A673 (cell line): Measurements from ENCODE around the gene IMPACT. TPM values are rescaled to one million over a fixed set of nuclear protein-coding genes. Genes with fewer than 3 reads are reported as not detected.

Source experiments
- BruUV-seq: library from RNA; stranded (reverse); fragments of 400-500 nt; replicated peaks from 2 replicates; lab custom pipeline; 2021; lab: Mats Ljungman, UMichigan
- CTCF ChIA-PET: fragments of 300-600 bp; sonication (Branson Sonifier 250); formaldehyde crosslinking; loops from one replicate; lab custom pipeline; 2022; ENCODE audit warnings: antibody characterized with exemption; lab: Charles Lee
- POLR2A ChIA-PET: fragments of 300-600 bp; sonication (Branson Sonifier 250); formaldehyde crosslinking; loops from one replicate; lab custom pipeline; 2022; ENCODE audit warnings: antibody characterized with exemption; ENCODE audit not compliant: low non-redundant PET; lab: Charles Lee
- DNase-seq: peaks from one replicate; pipeline ENCODE4 v3.0.0-alpha.2; 2015; ENCODE audit warnings: low spot score
- H3K27ac ChIP-seq: fragments of 200-600 bp; sonication (generic); 2 replicates; pipeline ENCODE4 v1.5.1; 2016; ENCODE audit warnings: mixed run types, low read depth, mild to moderate bottlenecking, mixed read lengths, antibody characterized with exemption, low read length; ENCODE audit not compliant: poor library complexity, severe bottlenecking
- H3K27me3 ChIP-seq: fragments of 200-600 bp; sonication (generic); replicated peaks from 2 replicates; pipeline ENCODE4 v1.6.1; 2017; ENCODE audit warnings: mixed run types, low read depth, mild to moderate bottlenecking, mixed read lengths, antibody characterized with exemption, low read length; ENCODE audit not compliant: insufficient read depth, poor library complexity
- H3K36me3 ChIP-seq: fragments of 200-600 bp; sonication (generic); 2 replicates; pipeline ENCODE4 v1.6.1; 2016; ENCODE audit warnings: mixed run types, mild to moderate bottlenecking, mixed read lengths, antibody characterized with exemption, low read length; ENCODE audit not compliant: insufficient read depth, poor library complexity, severe bottlenecking
- H3K4me1 ChIP-seq: fragments of 200-600 bp; sonication (generic); 2 replicates; pipeline ENCODE4 v1.6.1; 2017; ENCODE audit warnings: mixed run types, mild to moderate bottlenecking, mixed read lengths, antibody characterized with exemption, low read length; ENCODE audit not compliant: insufficient read depth, poor library complexity, severe bottlenecking
- H3K4me3 ChIP-seq: fragments of 200-600 bp; sonication (generic); 2 replicates; pipeline ENCODE4 v1.5.1; 2016; ENCODE audit warnings: low read depth, mixed run types, mild to moderate bottlenecking, mixed read lengths, low read length; ENCODE audit not compliant: poor library complexity, severe bottlenecking
- H3K9me3 ChIP-seq: fragments of 200-600 bp; sonication (generic); 2 replicates; pipeline ENCODE4 v1.6.1; 2016; ENCODE audit warnings: mixed run types, low read depth, mild to moderate bottlenecking, mixed read lengths, antibody characterized with exemption, low read length; ENCODE audit not compliant: poor library complexity, severe bottlenecking
- EZH2 ChIP-seq: fragments of 200-600 bp; sonication (generic); IDR thresholded peaks from 2 replicates; pipeline ENCODE4 v1.6.1; 2017; ENCODE audit warnings: borderline replicate concordance, low read depth, mild to moderate bottlenecking, mixed read lengths, antibody characterized with exemption, low read length; ENCODE audit not compliant: poor library complexity, severe bottlenecking
- intact Hi-C: fragments of 100-400 bp; cut with micrococcal nuclease; formaldehyde crosslinking; loops from one replicate; pipeline ENCODE4 v1.10.0; 2022; ENCODE audit not compliant: unreplicated experiment
- total RNA-seq: library from RNA; stranded (reverse); gene quantifications from 2 replicates; pipeline ENCODE4 v1.2.3, GENCODE V29; 2021
- TF ChIP-seq, protein P1 (sequence below): fragments of 300-800, 200-600 bp; sonication (generic); conservative IDR thresholded peaks from 2 replicates; pipeline ENCODE4 v1.5.1; 2017; ENCODE audit warnings: low read depth, mild to moderate bottlenecking, antibody characterized with exemption, low read length, moderate library complexity, mixed read lengths

Gene IMPACT
- total RNA-seq, 1 experiment from 2014 or later: 35.6 TPM

DNA sequence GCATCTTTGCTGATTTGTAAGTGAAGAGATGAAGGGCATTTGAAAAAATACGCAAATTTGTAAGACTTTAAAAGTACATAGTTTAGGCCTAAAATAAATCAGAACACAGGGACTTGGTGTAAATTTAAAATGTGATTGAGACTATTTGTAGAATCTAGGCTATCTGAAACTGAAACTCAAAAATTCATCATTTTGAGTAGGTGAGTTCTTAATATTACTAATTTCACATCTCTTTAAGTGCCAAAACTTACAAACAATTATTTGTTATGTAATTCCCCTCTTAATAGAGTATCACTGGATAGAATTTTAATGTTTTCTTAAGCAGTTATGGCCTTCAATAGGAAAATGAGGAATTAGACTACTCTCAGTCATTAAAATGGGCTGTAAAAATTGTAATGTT lies 20.0 kb downstream of the IMPACT start:
- BruUV-seq: no TSS peak
- POLR2A ChIA-PET: no interaction called here
- DNase-seq: no peak
- no peaks in the 10 kb centered on the region for H3K4me1 ChIP-seq
- H3K27me3 ChIP-seq: no peaks in the 10 kb centered on the region
- intact Hi-C loops: no loop called here
- no peak overlapping the region for H3K4me3 ChIP-seq
- no peaks in the 10 kb centered on the region for H3K9me3 ChIP-seq
- H3K27ac ChIP-seq: no peak overlapping the region
- TF ChIP-seq, protein P1, sequence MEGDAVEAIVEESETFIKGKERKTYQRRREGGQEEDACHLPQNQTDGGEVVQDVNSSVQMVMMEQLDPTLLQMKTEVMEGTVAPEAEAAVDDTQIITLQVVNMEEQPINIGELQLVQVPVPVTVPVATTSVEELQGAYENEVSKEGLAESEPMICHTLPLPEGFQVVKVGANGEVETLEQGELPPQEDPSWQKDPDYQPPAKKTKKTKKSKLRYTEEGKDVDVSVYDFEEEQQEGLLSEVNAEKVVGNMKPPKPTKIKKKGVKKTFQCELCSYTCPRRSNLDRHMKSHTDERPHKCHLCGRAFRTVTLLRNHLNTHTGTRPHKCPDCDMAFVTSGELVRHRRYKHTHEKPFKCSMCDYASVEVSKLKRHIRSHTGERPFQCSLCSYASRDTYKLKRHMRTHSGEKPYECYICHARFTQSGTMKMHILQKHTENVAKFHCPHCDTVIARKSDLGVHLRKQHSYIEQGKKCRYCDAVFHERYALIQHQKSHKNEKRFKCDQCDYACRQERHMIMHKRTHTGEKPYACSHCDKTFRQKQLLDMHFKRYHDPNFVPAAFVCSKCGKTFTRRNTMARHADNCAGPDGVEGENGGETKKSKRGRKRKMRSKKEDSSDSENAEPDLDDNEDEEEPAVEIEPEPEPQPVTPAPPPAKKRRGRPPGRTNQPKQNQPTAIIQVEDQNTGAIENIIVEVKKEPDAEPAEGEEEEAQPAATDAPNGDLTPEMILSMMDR: no peak
- no peak for TF ChIP-seq EZH2
- CTCF ChIA-PET: interaction anchor here (1.1 kb wide), 1 partner anchor 42 kb away, joined by 3 read pairs; no protein-coding TSS in a partner anchor
- peaks cover 83% of the 10 kb centered on the region for H3K36me3 ChIP-seq

DNA sequence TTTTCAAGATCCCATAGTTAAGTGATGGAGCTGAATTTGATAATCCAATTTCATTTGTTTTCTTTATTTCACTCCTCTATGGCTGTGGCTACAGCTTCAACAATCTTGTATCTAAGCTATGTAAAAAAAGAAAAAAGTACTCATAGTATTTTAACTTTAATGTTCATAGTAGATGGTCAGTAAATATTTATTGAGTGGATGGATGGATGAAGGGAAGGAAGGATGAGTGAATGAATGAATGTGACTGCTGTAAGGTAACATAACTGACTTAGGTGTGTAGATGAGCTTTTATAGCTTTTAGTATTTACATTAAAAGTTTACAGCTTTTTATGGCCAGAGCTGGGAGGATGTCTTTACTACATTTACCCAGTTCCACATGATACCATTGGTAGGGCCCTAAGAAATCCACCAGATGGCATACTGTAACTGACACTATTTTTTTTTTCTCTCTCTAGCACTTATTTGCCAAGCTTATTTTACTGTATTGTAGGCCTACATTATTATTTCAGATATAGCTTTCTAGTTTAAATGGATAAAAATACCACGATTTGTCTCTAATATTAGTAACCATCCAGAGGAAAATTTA lies 20.6 kb downstream of the IMPACT start:
- no peak for DNase-seq
- Histone ChIP-seq H3K36me3 (peaks cover 82% of the 10 kb centered on the region), H3K27me3 (no peaks in the 10 kb centered on the region), H3K4me1 (no peaks in the 10 kb centered on the region), H3K4me3 (no peak overlapping the region), H3K27ac (no peak overlapping the region), H3K9me3 (no peaks in the 10 kb centered on the region)
- CTCF ChIA-PET: interaction anchor here (1.1 kb wide), 1 partner anchor 42 kb away, joined by 3 read pairs; no protein-coding TSS in a partner anchor
- POLR2A ChIA-PET: interaction anchor here (0.7 kb wide), 1 partner anchor 1453 kb away, joined by 3 read pairs; no protein-coding TSS in a partner anchor
- intact Hi-C loops: no loop called here
- TF ChIP-seq, protein P1: no peak; the same call in 1 of the 2 replicates
- no peak for TF ChIP-seq EZH2
- BruUV-seq: no TSS peak

DNA sequence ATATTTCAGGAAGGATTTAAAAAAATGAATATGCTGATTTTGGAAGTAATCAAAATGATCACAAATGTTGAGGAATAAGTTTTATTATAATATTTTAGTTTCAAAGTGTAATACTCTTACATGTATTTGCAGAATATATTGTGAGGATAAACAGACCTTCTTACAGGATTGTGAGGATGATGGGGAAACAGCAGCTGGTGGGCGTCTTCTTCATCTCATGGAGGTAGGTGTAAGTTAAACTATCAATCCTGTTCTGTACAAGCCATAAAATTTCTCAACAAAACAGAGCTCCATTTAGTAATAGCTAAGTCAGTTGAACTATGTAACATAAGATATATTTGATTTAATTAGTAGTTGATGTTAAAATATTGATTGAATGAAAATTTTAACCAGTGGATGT lies 21.5 kb downstream of the IMPACT start:
- BruUV-seq: no TSS peak
- ChIA-PET CTCF (no interaction called here), POLR2A (no interaction called here)
- no peak for DNase-seq
- H3K27me3 ChIP-seq: no peaks in the 10 kb centered on the region
- H3K4me3 ChIP-seq: no peak overlapping the region
- H3K27ac ChIP-seq: no peak overlapping the region
- H3K36me3 ChIP-seq: peaks cover 76% of the 10 kb centered on the region
- TF ChIP-seq EZH2: no peak
- TF ChIP-seq, protein P1: no peak
- intact Hi-C loops: no loop called here
- H3K4me1 ChIP-seq: no peaks in the 10 kb centered on the region
- H3K9me3 ChIP-seq: no peaks in the 10 kb centered on the region
